HL-60 (cell line): ENCODE measurements around the gene WWP2.
"Not testable (repeated sequence)": the region's sequence is repeated elsewhere in the genome, so short reads cannot be mapped to it uniquely, and the experiment has no call there.

Experiments
- POLR2AphosphoS5 ChIP-seq: IDR thresholded peaks from 2 replicates; pipeline ENCODE4 v1.6.1; 2012; ENCODE audit warnings: low read depth
- SPI1 ChIP-seq: IDR thresholded peaks from 2 replicates; pipeline ENCODE4 v1.6.1; 2012; ENCODE audit warnings: low read depth, mild to moderate bottlenecking, borderline replicate concordance
- TF ChIP-seq, protein P1 (sequence below): IDR thresholded peaks from one replicate; pipeline ENCODE4 v1.5.1; 2011; ENCODE audit warnings: low read length, control low read depth, inconsistent platforms; ENCODE audit not compliant: insufficient read depth
- TF ChIP-seq, protein P2 (sequence below): IDR thresholded peaks from 2 replicates; pipeline ENCODE4 v1.6.1; 2012; ENCODE audit warnings: low read depth; ENCODE audit not compliant: insufficient replicate concordance

DNA sequence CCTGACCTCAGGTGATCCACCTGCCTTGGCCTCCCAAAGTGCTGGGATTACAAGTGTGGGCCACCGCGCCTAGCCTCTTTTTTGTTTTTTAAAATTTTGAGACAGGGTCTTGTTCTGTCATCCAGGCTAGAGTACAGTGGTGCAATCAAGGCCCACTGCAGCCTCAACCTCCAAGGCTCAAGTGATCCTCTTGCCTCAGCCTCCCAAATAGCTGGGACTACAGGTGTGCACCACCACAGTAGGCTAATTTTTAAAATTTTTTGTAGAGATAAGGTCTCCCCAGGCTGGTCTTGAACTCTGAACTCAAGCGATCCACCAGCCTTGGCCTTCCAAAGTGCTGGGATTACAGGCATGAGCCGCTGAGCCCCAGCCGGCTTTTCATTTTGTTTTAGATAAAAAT is 92.6 kb downstream of the WWP2 start:
- TF ChIP-seq, protein P1, sequence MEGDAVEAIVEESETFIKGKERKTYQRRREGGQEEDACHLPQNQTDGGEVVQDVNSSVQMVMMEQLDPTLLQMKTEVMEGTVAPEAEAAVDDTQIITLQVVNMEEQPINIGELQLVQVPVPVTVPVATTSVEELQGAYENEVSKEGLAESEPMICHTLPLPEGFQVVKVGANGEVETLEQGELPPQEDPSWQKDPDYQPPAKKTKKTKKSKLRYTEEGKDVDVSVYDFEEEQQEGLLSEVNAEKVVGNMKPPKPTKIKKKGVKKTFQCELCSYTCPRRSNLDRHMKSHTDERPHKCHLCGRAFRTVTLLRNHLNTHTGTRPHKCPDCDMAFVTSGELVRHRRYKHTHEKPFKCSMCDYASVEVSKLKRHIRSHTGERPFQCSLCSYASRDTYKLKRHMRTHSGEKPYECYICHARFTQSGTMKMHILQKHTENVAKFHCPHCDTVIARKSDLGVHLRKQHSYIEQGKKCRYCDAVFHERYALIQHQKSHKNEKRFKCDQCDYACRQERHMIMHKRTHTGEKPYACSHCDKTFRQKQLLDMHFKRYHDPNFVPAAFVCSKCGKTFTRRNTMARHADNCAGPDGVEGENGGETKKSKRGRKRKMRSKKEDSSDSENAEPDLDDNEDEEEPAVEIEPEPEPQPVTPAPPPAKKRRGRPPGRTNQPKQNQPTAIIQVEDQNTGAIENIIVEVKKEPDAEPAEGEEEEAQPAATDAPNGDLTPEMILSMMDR = not testable (repeated sequence)
- TF ChIP-seq, protein P2, sequence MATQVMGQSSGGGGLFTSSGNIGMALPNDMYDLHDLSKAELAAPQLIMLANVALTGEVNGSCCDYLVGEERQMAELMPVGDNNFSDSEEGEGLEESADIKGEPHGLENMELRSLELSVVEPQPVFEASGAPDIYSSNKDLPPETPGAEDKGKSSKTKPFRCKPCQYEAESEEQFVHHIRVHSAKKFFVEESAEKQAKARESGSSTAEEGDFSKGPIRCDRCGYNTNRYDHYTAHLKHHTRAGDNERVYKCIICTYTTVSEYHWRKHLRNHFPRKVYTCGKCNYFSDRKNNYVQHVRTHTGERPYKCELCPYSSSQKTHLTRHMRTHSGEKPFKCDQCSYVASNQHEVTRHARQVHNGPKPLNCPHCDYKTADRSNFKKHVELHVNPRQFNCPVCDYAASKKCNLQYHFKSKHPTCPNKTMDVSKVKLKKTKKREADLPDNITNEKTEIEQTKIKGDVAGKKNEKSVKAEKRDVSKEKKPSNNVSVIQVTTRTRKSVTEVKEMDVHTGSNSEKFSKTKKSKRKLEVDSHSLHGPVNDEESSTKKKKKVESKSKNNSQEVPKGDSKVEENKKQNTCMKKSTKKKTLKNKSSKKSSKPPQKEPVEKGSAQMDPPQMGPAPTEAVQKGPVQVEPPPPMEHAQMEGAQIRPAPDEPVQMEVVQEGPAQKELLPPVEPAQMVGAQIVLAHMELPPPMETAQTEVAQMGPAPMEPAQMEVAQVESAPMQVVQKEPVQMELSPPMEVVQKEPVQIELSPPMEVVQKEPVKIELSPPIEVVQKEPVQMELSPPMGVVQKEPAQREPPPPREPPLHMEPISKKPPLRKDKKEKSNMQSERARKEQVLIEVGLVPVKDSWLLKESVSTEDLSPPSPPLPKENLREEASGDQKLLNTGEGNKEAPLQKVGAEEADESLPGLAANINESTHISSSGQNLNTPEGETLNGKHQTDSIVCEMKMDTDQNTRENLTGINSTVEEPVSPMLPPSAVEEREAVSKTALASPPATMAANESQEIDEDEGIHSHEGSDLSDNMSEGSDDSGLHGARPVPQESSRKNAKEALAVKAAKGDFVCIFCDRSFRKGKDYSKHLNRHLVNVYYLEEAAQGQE = not testable (repeated sequence)
- TF ChIP-seq POLR2AphosphoS5, SPI1: not testable (repeated sequence)
